GM12892 (cell line): ENCODE data around the gene DPY19L3.

ENCODE experiments used
- POLR2A ChIP-seq: IDR thresholded peaks from 2 replicates; pipeline ENCODE4 v1.6.1; 2011; ENCODE audit warnings: low read depth, low read length, control low read depth
- POLR2AphosphoS5 ChIP-seq: IDR thresholded peaks from 2 replicates; pipeline ENCODE4 v1.6.1; 2011; ENCODE audit warnings: low read depth, low read length, control low read depth

- TF ChIP-seq POLR2A: no peak
- TF ChIP-seq POLR2AphosphoS5: no peak
Measured at GRCh38 chr19:32483574-32483973, 78.0 kb downstream of the DPY19L3 start.
